Measurements from ENCODE around the gene LRRIQ1.
"Not testable (repeated sequence)": the region's sequence is repeated elsewhere in the genome, so short reads cannot be mapped to it uniquely, and the experiment has no call there.

The LRRIQ1 gene

GRCh38 chr12:85203809-85204208, 167.7 kb downstream of the LRRIQ1 start:
- DNase-seq: not testable (repeated sequence)

GRCh38 chr12:85206543-85206942, 170.4 kb downstream of the LRRIQ1 start:
- DNase-seq: no peak

GRCh38 chr12:85224339-85224738, 188.2 kb downstream of the LRRIQ1 start:
- not testable (repeated sequence) for DNase-seq

- DNase-seq: no peak
Observed at GRCh38 chr12:85225501-85225900, 189.3 kb downstream of the LRRIQ1 start.

- no peak for DNase-seq
Observed at GRCh38 chr12:85237327-85237726, 201.2 kb downstream of the LRRIQ1 start.

- no peak for DNase-seq
Observed at GRCh38 chr12:85244561-85244960, 208.4 kb downstream of the LRRIQ1 start.

- no peak for DNase-seq
Observed at GRCh38 chr12:85253853-85254252, 217.7 kb downstream of the LRRIQ1 start.

- no peak for DNase-seq
Observed at GRCh38 chr12:85257671-85258070, 221.5 kb downstream of the LRRIQ1 start.

- no peak for DNase-seq
Observed at GRCh38 chr12:85260447-85260846, 224.3 kb downstream of the LRRIQ1 start.

GRCh38 chr12:85260896-85261295, 224.7 kb downstream of the LRRIQ1 start:
- no peak for DNase-seq

GRCh38 chr12:85266356-85266755, 230.2 kb downstream of the LRRIQ1 start:
- DNase-seq: no peak

GRCh38 chr12:85273381-85274314, 237.5 kb downstream of the LRRIQ1 start:
- DNase-seq: no peak

GRCh38 chr12:85274315-85274651, 238.1 kb downstream of the LRRIQ1 start:
- DNase-seq: no peak

GRCh38 chr12:85275374-85275773, 239.2 kb downstream of the LRRIQ1 start:
- DNase-seq: no peak

GRCh38 chr12:85277191-85277590, 241.0 kb downstream of the LRRIQ1 start:
- DNase-seq: no peak

GRCh38 chr12:85277900-85278597, 241.9 kb downstream of the LRRIQ1 start:
- DNase-seq: no peak

GRCh38 chr12:85278598-85279448, 242.7 kb downstream of the LRRIQ1 start:
- no peak for DNase-seq

- no peak for DNase-seq
Observed at GRCh38 chr12:85279449-85280164, 243.5 kb downstream of the LRRIQ1 start.

- DNase-seq: no peak
Observed at GRCh38 chr12:85280165-85280983, 244.2 kb downstream of the LRRIQ1 start, which contains the start of gene ALX1. Gene ALX1, plus strand, starts transcription at chr12:85280220. Its CDS starts 42 bp downstream, at chr12:85280262.

GRCh38 chr12:85280984-85281630, 245.0 kb downstream of the LRRIQ1 start:
- no peak for DNase-seq
